Spinal cord (tissue), 10 donors: Measurements from ENCODE around the gene CTDSPL. TPM values are rescaled to one million over a fixed set of nuclear protein-coding genes. Genes with fewer than 3 reads are reported as not detected.

Experiments
- DNase-seq, 6 donors: peaks; one replicate each; pipeline versions ENCODE4 v3.0.0 to v3.0.0-alpha.2; 2013 to 2015; ENCODE audit warnings: low spot score in 6 of 6, low read depth in 4 of 6
- H3K27ac ChIP-seq: one replicate; pipeline ENCODE4 v1.5.1; 2013; ENCODE audit warnings: low read depth, low read length, control low read depth
- H3K27me3 ChIP-seq: one replicate; pipeline ENCODE4 v1.6.1; 2013; ENCODE audit warnings: low read length; ENCODE audit not compliant: control insufficient read depth, insufficient read depth
- H3K36me3 ChIP-seq: one replicate; pipeline ENCODE4 v1.6.1; 2013; ENCODE audit warnings: low read length; ENCODE audit not compliant: control insufficient read depth, insufficient read depth
- H3K4me1 ChIP-seq: one replicate; pipeline ENCODE4 v1.6.1; 2013; ENCODE audit warnings: low read length; ENCODE audit not compliant: control insufficient read depth, insufficient read depth
- H3K4me3 ChIP-seq: one replicate; pipeline ENCODE4 v1.5.1; 2013; ENCODE audit warnings: low read depth, low read length, control low read depth
- H3K9me3 ChIP-seq: one replicate; pipeline ENCODE4 v1.6.1; 2013; ENCODE audit warnings: low read length; ENCODE audit not compliant: control insufficient read depth, insufficient read depth
- WGBS: methylation state at CpG from one replicate; pipeline ENCODE4 v1.1.5; 2013; ENCODE audit warnings: missing lambda C conversion rate; ENCODE audit not compliant: insufficient coverage; 5-methylcytosine and 5-hydroxymethylcytosine counted together
- polyA plus RNA-seq, 2 donors: library from polyadenylated mRNA; unstranded; fragments of 120-200 nt; gene quantifications; one replicate each; pipeline ENCODE4 v1.2.1, GENCODE V29; 2013; ENCODE audit not compliant: insufficient read length in 2 of 2
- total RNA-seq, 2 donors: library from RNA; depleted of rRNA in 1 of 2; stranded (reverse); fragments of 120-200 nt in 1 of 2; fragments of >200 nt in 1 of 2; gene quantifications; one replicate each; pipeline versions ENCODE4 v1.2.3 to v1.2.4, GENCODE V29; 2013 to 2014
- donor health status: healthy.

Gene CTDSPL
- total and polyA plus RNA-seq, 4 donors: 19.7 to 45.5 (median 30.6) TPM

DNA sequence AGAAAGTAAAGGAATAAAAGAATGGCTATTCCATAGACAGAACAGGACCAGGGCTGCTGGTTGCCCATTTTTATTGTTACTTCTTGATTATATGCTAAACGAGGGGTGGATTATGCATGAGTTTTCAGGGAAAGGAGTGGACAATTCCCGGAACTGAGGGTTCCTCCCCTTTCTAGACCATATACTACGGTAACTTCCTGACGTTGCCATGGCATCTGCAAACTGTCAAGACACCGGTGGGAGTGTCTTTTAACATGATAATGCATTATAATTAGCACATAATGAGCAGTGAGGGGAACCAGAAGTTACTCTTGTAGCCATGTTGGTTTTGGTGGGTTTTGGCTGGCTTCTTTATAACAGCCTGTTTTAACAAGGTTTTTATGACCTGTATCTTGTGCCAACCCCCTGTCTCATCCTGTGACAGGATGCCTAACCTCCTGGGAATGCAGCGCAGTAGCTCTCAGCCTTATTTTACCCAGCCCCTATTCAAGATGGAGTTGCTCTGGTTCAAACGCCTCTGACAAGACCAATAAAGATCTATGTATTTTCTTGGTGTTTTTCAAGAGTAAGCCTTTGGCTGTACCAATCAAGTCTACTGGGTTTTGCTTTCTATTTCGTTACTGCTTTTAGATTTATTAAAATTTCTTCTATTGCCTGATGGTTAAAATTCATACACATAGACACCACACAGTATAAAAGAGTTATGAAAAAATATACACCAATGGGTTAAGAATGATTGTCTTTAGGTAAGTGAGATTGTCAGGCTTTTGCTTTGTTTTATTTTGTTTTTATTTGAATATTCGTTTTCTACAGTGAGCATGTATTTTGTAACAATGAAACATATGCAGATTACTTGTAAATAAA, 37.4 kb upstream of the CTDSPL start:
- no peaks in the 10 kb centered on the region for H3K4me1 ChIP-seq
- H3K9me3 ChIP-seq: no peaks in the 10 kb centered on the region
- no CpG with 5 or more reads among the region's 9 CpGs for WGBS
- no peaks in the 10 kb centered on the region for H3K36me3 ChIP-seq
- H3K27me3 ChIP-seq: no peaks in the 10 kb centered on the region
- DNase-seq: no peak
- no peak overlapping the region for H3K4me3 ChIP-seq
- H3K27ac ChIP-seq: no peak overlapping the region

DNA sequence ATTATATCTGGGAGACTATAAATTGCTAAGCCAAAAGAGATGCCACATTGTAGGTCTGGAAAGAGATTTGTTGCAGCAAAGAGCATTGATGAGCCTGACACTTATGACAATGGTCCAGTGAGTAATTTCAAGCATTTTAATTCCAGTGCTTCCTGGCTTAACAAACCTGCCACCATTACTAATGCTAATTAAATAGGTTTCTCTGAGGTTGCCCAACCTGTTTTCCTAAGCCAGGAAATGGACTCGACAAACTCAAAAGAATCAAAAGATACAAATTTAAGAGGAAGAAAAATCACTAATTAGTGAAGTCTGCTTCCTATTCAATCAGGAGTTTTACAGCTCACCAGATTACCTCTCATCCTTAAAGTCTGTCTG, 36.7 kb upstream of the CTDSPL start:
- WGBS: no CpG with 5 or more reads among the region's 1 CpG
- Histone ChIP-seq H3K4me1 (no peaks in the 10 kb centered on the region), H3K9me3 (no peaks in the 10 kb centered on the region), H3K4me3 (no peak overlapping the region), H3K27me3 (no peaks in the 10 kb centered on the region), H3K36me3 (no peaks in the 10 kb centered on the region), H3K27ac (no peak overlapping the region)
- no peak for DNase-seq

DNA sequence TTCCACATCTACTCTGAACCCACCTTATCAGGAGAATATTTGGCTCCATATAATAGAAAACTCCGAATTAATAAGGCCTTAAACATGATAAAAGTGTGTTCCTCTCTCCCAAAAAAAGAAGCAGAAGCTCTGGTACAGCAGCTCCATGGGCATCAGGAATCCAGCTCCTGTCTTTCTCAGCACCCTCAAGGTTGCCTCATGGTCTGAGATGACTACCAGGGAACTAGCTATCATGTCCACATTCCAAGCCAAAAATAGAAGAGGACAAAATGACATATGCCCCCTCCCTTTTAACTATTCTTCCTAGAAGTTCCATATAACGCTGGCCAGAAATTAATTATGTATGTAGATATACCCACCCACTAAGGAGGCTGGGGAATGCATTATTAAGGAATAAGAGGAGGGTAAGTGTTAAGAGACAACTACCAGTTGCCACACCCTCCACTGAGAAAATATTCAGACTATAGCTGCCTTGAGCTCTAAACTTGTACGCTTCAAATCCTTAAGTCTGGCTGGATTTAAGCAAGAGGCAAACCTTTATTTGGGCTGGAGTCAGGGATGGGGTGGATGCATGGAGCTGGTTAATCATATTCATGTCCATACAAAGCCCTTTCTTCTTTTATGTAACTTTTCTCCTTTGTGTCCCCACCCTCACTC, 35.8 kb upstream of the CTDSPL start:
- WGBS: no CpG with 5 or more reads among the region's 3 CpGs

DNA sequence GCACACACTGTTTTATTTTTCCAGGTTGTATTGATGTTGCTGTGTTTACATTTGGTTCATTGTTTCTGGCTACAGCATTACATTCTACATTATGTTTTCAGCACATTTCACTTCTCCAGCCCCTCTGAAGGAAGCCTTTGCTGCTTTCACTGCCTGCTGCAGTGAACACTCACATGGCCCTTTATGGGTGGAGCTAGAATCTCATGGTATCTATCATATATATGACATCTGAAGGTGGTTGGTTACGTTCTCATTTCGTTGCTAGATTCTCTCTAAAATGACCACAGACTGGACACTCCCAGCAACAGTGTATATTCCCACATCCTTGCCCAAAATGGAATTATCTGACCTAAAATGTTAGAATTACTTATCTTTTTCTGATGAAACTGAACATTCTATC, 35.2 kb upstream of the CTDSPL start:
- H3K4me3 ChIP-seq: no peak overlapping the region
- H3K36me3 ChIP-seq: no peaks in the 10 kb centered on the region
- no peaks in the 10 kb centered on the region for H3K27me3 ChIP-seq
- WGBS: no CpG with 5 or more reads among the region's 2 CpGs
- H3K9me3 ChIP-seq: no peaks in the 10 kb centered on the region
- no peak overlapping the region for H3K27ac ChIP-seq
- DNase-seq: no peak
- H3K4me1 ChIP-seq: no peaks in the 10 kb centered on the region

More for the DNA sequence above, 35.8 kb upstream of the CTDSPL start:
- H3K4me3 ChIP-seq: no peak overlapping the region
- H3K27me3 ChIP-seq: no peaks in the 10 kb centered on the region
- no peaks in the 10 kb centered on the region for H3K9me3 ChIP-seq
- H3K4me1 ChIP-seq: no peaks in the 10 kb centered on the region
- DNase-seq: no peak
- H3K36me3 ChIP-seq: no peaks in the 10 kb centered on the region
- no peak overlapping the region for H3K27ac ChIP-seq

DNA sequence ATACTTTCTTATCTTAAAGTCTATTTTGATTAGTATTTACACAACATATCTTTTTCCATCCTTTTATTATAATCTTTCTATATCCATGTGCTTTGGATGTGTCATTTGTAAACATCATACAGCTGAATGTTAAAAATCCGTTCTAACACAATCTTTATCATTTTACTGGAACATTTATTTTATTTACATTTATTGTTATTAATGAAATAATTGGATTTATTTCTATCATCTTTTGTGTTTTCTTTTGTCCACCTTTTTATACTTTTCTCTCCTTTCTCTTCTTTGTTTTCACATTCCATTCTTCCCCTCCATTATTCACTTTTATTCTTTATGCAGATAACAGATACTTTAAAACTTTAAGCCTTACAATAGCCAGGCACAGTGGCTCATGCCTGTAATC, 34.7 kb upstream of the CTDSPL start:
- no peaks in the 10 kb centered on the region for H3K36me3 ChIP-seq
- WGBS: no CpG with 5 or more reads among the region's 1 CpG

DNA sequence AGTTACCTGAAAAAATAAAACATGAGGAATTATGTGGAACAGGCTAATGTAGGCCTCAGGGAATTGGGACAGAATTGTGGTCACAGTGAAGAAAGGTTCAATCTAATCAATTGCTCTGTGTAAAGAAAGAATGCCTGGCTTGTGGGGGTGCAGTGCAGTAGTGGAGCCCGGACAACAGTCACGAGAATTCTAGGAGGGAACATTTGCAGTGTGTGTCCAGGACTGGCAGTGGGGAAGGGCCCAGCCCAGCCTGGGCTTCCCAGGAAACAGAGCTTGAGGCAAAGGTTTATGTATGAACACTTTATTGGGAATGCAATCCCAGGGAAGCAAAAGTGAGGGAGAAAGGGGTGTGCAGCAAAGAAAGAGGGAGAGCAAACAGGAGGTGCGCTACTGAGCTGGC, 29.2 kb upstream of the CTDSPL start:
- H3K9me3 ChIP-seq: no peaks in the 10 kb centered on the region
- no peak for DNase-seq
- 60% methylated on average over 2 of the region's 3 CpGs for WGBS
- H3K36me3 ChIP-seq: no peaks in the 10 kb centered on the region
- no peaks in the 10 kb centered on the region for H3K27me3 ChIP-seq
- H3K27ac ChIP-seq: no peak overlapping the region
- H3K4me1 ChIP-seq: no peaks in the 10 kb centered on the region
- H3K4me3 ChIP-seq: no peak overlapping the region

More for the DNA sequence above, 34.7 kb upstream of the CTDSPL start:
- H3K4me3 ChIP-seq: no peak overlapping the region
- no peaks in the 10 kb centered on the region for H3K9me3 ChIP-seq
- no peak overlapping the region for H3K27ac ChIP-seq
- no peaks in the 10 kb centered on the region for H3K27me3 ChIP-seq
- no peak for DNase-seq
- no peaks in the 10 kb centered on the region for H3K4me1 ChIP-seq

DNA sequence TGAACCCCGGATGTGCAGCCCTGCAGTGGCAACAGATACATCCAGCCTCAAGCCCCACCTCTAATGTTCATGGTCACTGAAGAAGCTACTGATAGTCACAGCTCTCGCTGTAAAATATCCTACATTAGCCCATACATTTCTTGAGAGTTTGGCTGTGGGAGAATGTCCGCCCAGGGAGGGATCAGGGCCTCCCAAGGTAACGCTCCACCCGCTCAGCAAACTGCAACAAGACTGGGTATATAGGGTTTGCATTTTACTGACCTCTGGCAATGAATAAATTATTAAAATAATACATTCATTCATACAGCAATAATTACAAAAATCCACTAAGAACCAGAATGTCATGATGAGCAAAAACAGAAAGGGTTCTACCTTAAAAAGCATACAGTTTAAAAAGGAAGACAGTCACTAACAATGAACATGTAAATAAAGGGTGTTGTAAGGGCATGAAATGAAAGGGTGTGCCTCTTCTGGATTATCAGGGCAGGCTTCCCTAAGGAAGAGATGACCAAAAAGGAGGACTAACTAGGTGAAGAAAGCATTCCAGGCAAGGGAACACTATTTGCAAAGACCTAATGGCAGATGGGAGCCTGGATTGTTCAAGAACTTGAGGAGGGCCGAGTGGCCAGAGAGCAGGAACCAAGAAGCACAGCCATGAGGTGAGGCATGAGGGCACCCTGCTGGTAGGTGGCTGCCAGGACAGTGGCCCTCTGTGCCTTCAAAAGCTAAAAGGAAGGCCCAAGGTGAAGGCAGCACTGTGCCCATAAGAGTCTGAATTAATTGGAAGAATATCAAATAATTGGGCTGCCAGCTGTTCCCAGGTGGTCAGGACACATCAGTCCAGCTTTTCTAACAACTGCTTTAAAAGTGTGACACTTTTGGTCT, 28.1 kb upstream of the CTDSPL start:
- Histone ChIP-seq H3K27me3 (no peaks in the 10 kb centered on the region), H3K4me1 (no peaks in the 10 kb centered on the region), H3K9me3 (no peaks in the 10 kb centered on the region), H3K36me3 (no peaks in the 10 kb centered on the region), H3K4me3 (no peak overlapping the region), H3K27ac (no peak overlapping the region)
- DNase-seq: no peak
- 79% methylated on average over 2 of the region's 6 CpGs for WGBS

DNA sequence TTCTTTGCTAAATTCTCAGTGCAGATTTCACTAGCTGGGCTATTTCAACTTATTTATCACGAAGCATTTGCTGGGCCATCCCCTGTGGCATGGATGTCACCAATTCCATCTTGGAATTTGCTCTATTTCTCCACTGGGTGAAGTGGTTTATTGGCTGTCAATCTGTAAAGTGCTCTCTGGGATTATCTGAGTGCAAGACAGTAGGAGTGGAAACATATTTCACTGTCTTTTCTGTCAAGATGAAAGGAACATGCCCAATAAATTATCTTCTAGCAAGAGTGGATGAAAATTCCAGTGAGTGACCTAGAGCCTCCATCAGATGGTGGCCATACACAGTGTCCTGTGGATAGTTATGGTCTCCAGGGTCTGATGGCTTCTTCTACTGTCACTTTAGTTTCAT, 25.1 kb upstream of the CTDSPL start:
- Histone ChIP-seq H3K4me1 (no peaks in the 10 kb centered on the region), H3K27ac (no peak overlapping the region), H3K9me3 (no peaks in the 10 kb centered on the region), H3K27me3 (no peaks in the 10 kb centered on the region), H3K4me3 (no peak overlapping the region), H3K36me3 (peaks cover 7% of the 10 kb centered on the region)
- no CpG with 5 or more reads among the region's 1 CpG for WGBS
- no peak for DNase-seq

DNA sequence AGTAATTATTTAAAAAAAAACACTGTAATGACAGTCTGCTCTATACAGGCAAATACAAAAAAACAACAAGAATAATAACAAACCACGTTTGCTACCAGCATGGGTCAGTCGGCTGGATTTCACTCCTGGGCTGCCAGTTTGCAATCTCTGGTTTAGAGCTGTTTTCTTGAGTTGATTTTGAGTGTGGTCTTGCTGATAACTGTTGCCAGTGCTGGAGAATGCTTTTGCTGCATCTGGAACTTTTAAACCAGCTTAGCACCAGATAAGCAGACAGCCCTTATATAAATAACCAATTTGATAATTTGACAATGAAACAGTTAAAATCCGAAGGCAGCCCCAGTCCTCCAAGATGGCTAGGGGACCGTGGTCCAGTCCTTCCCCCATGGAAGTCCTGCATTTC, 14.0 kb upstream of the CTDSPL start:
- Histone ChIP-seq H3K4me1 (no peaks in the 10 kb centered on the region), H3K27me3 (no peaks in the 10 kb centered on the region), H3K27ac (no peak overlapping the region), H3K9me3 (no peaks in the 10 kb centered on the region), H3K4me3 (no peak overlapping the region), H3K36me3 (peaks cover 9% of the 10 kb centered on the region)
- no peak for DNase-seq
- WGBS: 60% methylated on average over 2 of the region's 4 CpGs
